HEK293T (cell line): ENCODE measurements around the gene PAPPA.

Experiments used
- CTCF ChIA-PET: fragments of 350-600 bp; formaldehyde crosslinking; extraction: SDS; loops from one replicate; lab custom pipeline; 2021; ENCODE audit warnings: antibody characterized with exemption, inconsistent platforms; lab: Yijun Ruan, JAX
- POLR2A ChIA-PET: fragments of 350-600 bp; formaldehyde crosslinking; extraction: SDS; loops from one replicate; lab custom pipeline; 2020; ENCODE audit warnings: antibody characterized with exemption, inconsistent platforms; lab: Yijun Ruan, JAX
- DNase-seq: peaks from one replicate; pipeline ENCODE4 v3.0.0; 2012; ENCODE audit warnings: mixed read lengths; ENCODE audit errors: extremely low spot score
- ARNT ChIP-seq: fragments of 450-650 bp; IDR thresholded peaks from 2 replicates; pipeline ENCODE4 v1.6.1; 2017; ENCODE audit warnings: mild to moderate bottlenecking
- BHLHE40 ChIP-seq: fragments of 450-650 bp; IDR thresholded peaks from 2 replicates; pipeline ENCODE4 v1.6.1; 2016; ENCODE audit warnings: mild to moderate bottlenecking, moderate library complexity, borderline replicate concordance
- CTBP1 ChIP-seq: fragments of 450-650 bp; IDR thresholded peaks from 2 replicates; pipeline ENCODE4 v1.6.1; 2016; ENCODE audit warnings: borderline replicate concordance
- ELF4 ChIP-seq: fragments of 450-650 bp; IDR thresholded peaks from 2 replicates; pipeline ENCODE4 v1.6.1; 2017; ENCODE audit warnings: antibody characterized with exemption
- FOXA1 ChIP-seq: fragments of 450-650 bp; IDR thresholded peaks from 2 replicates; pipeline ENCODE4 v1.6.1; 2016; ENCODE audit warnings: mild to moderate bottlenecking
- FOXK2 ChIP-seq: fragments of 450-650 bp; IDR thresholded peaks from 2 replicates; pipeline ENCODE4 v1.6.1; 2016; ENCODE audit warnings: mild to moderate bottlenecking
- FOXM1 ChIP-seq: fragments of 450-650 bp; IDR thresholded peaks from 2 replicates; pipeline ENCODE4 v1.6.1; 2017; ENCODE audit warnings: mild to moderate bottlenecking, borderline replicate concordance
- HDGF ChIP-seq: fragments of 450-650 bp; IDR thresholded peaks from 2 replicates; pipeline ENCODE4 v1.6.1; 2017; ENCODE audit warnings: antibody characterized with exemption, borderline replicate concordance
- L3MBTL2 ChIP-seq: fragments of 450-650 bp; conservative IDR thresholded peaks from 2 replicates; pipeline ENCODE4 v1.6.1; 2016; ENCODE audit warnings: mild to moderate bottlenecking
- LEF1 ChIP-seq: fragments of 450-650 bp; IDR thresholded peaks from 2 replicates; pipeline ENCODE4 v1.6.1; 2017; ENCODE audit warnings: mild to moderate bottlenecking, borderline replicate concordance
- NFRKB ChIP-seq: fragments of 450-650 bp; IDR thresholded peaks from 2 replicates; pipeline ENCODE4 v1.6.1; 2016; ENCODE audit warnings: mild to moderate bottlenecking, moderate library complexity
- PKNOX1 ChIP-seq: fragments of 450-650 bp; IDR thresholded peaks from 2 replicates; pipeline ENCODE4 v1.6.1; 2016
- SP1 ChIP-seq: fragments of 450-650 bp; IDR thresholded peaks from 2 replicates; pipeline ENCODE4 v1.6.1; 2017
- SUZ12 ChIP-seq: fragments of 450-650 bp; IDR thresholded peaks from 2 replicates; pipeline ENCODE4 v1.6.1; 2016; ENCODE audit warnings: mild to moderate bottlenecking
- TARDBP ChIP-seq: fragments of 450-650 bp; IDR thresholded peaks from 2 replicates; pipeline ENCODE4 v1.6.1; 2016
- ZNF384 ChIP-seq: fragments of 450-650 bp; IDR thresholded peaks from 2 replicates; pipeline ENCODE4 v1.6.1; 2016

PAPPA gene

GRCh38 chr9:116334546-116335150 lies 181.1 kb downstream of the PAPPA start:
- POLR2A ChIA-PET, result no interaction called here
- TF ChIP-seq SUZ12 (no peak), BHLHE40 (no peak), FOXM1 (no peak), ELF4 (no peak), ARNT (no peak), FOXK2 (no peak)
- CTCF ChIA-PET, result interaction anchor here (0.6 kb wide), 1 partner anchor 11 kb away, joined by 3 read pairs; no protein-coding TSS in a partner anchor
- DNase-seq, result no peak

- ChIA-PET CTCF (interaction anchor here (0.9 kb wide), 1 partner anchor 159 kb away, joined by 3 read pairs; no protein-coding TSS in a partner anchor), POLR2A (no interaction called here)
- TF ChIP-seq NFRKB (no peak), SP1 (no peak), CTBP1 (no peak), ZNF384 (no peak), FOXM1 (no peak), PKNOX1 (no peak), FOXK2 (no peak), ARNT (no peak), FOXA1 (no peak), L3MBTL2 (no peak), TARDBP (no peak), SUZ12 (no peak), LEF1 (no peak), BHLHE40 (no peak), ELF4 (no peak), HDGF (no peak)
- DNase-seq, result no peak
Observed at GRCh38 chr9:116335392-116335791, 181.8 kb downstream of the PAPPA start.

GRCh38 chr9:116336133-116336862 lies 182.7 kb downstream of the PAPPA start:
- POLR2A ChIA-PET, result no interaction called here
- CTCF ChIA-PET, result no interaction called here

GRCh38 chr9:116337015-116337414 lies 183.4 kb downstream of the PAPPA start:
- CTCF ChIA-PET, result no interaction called here
- POLR2A ChIA-PET, result no interaction called here
- DNase-seq, result no peak
- no peak for TF ChIP-seq NFRKB

More at GRCh38 chr9:116336133-116336862, 182.7 kb downstream of the PAPPA start:
- TF ChIP-seq L3MBTL2, result no peak
- no peak for TF ChIP-seq ARNT
- no peak for TF ChIP-seq TARDBP
- TF ChIP-seq SUZ12, result no peak
- no peak for TF ChIP-seq FOXM1
- no peak for TF ChIP-seq LEF1
- no peak for TF ChIP-seq ELF4
- no peak for TF ChIP-seq BHLHE40
- no peak for TF ChIP-seq ZNF384
- no peak for TF ChIP-seq FOXK2
- no peak for TF ChIP-seq NFRKB
- no peak for TF ChIP-seq FOXA1
- no peak for TF ChIP-seq SP1
- no peak for TF ChIP-seq CTBP1
- DNase-seq, result no peak

- ChIA-PET CTCF (no interaction called here), POLR2A (no interaction called here)
- TF ChIP-seq L3MBTL2 (no peak), SP1 (no peak), ZNF384 (no peak), FOXA1 (no peak), SUZ12 (no peak), ARNT (no peak), FOXM1 (no peak), TARDBP (no peak), NFRKB (no peak), ELF4 (no peak), HDGF (no peak), BHLHE40 (no peak), LEF1 (no peak), FOXK2 (no peak), CTBP1 (no peak), PKNOX1 (no peak)
- no peak for DNase-seq
Observed at GRCh38 chr9:116340270-116340669, 186.7 kb downstream of the PAPPA start.

- no peak for DNase-seq
- CTCF ChIA-PET, result no interaction called here
- POLR2A ChIA-PET, result no interaction called here
- no peak for TF ChIP-seq LEF1
- no peak for TF ChIP-seq HDGF
- TF ChIP-seq CTBP1, result no peak
- no peak for TF ChIP-seq NFRKB
- TF ChIP-seq PKNOX1, result no peak
- no peak for TF ChIP-seq TARDBP
- TF ChIP-seq ELF4, result no peak
- TF ChIP-seq FOXM1, result no peak
- no peak for TF ChIP-seq FOXA1
- no peak for TF ChIP-seq BHLHE40
- no peak for TF ChIP-seq ARNT
- TF ChIP-seq FOXK2, result no peak
- no peak for TF ChIP-seq ZNF384
- TF ChIP-seq L3MBTL2, result no peak
- no peak for TF ChIP-seq SP1
- no peak for TF ChIP-seq SUZ12
Observed at GRCh38 chr9:116342061-116342460, 188.5 kb downstream of the PAPPA start.
